Osteoblast (primary cell): Measurements from ENCODE around the gene SERPINH1. TPM values are rescaled to one million over a fixed set of nuclear protein-coding genes. Genes with fewer than 3 reads are reported as not detected.

Experiments used
- DNase-seq: peaks from one replicate; pipeline ENCODE4 v3.0.0; 2011; ENCODE audit warnings: low spot score, mixed read lengths; ENCODE audit not compliant: insufficient read length; ENCODE audit errors: missing footprints
- H2AFZ ChIP-seq: 2 replicates; pipeline ENCODE4 v1.6.0; 2011; ENCODE audit warnings: mild to moderate bottlenecking, low read length
- H3K27ac ChIP-seq: 2 replicates; pipeline ENCODE4 v1.5.1; 2011; ENCODE audit warnings: mild to moderate bottlenecking, low read depth, low read length, moderate library complexity
- H3K27me3 ChIP-seq: 2 replicates; pipeline ENCODE4 v1.6.0; 2012; ENCODE audit warnings: mild to moderate bottlenecking, control low read depth, inconsistent platforms, low read length, moderate library complexity; ENCODE audit not compliant: insufficient read depth
- H3K36me3 ChIP-seq: 2 replicates; pipeline ENCODE4 v1.5.1; 2011; ENCODE audit warnings: mild to moderate bottlenecking, low read length, control low read depth, moderate library complexity; ENCODE audit not compliant: insufficient read depth
- H3K4me1 ChIP-seq: 2 replicates; pipeline ENCODE4 v1.5.1; 2011; ENCODE audit warnings: mild to moderate bottlenecking, low read length, control low read depth, moderate library complexity; ENCODE audit not compliant: insufficient read depth
- H3K4me2 ChIP-seq: 2 replicates; pipeline ENCODE4 v1.6.0; 2011; ENCODE audit warnings: mild to moderate bottlenecking, low read length; ENCODE audit not compliant: insufficient read depth
- H3K4me3 ChIP-seq: fragments of 200-600 bp; sonication (generic); 3 replicates; pipeline ENCODE4 v1.5.1; 2012; ENCODE audit warnings: mild to moderate bottlenecking, low read length, inconsistent platforms; ENCODE audit not compliant: insufficient read depth
- H3K79me2 ChIP-seq: 2 replicates; pipeline ENCODE4 v1.6.0; 2012; ENCODE audit warnings: mild to moderate bottlenecking, low read length, control low read depth, inconsistent platforms; ENCODE audit not compliant: insufficient read depth
- H3K9me3 ChIP-seq: 2 replicates; pipeline ENCODE4 v1.5.1; 2011; ENCODE audit warnings: low read depth, low read length, control low read depth
- H4K20me1 ChIP-seq: 2 replicates; pipeline ENCODE4 v1.6.0; 2012; ENCODE audit warnings: mild to moderate bottlenecking, low read length, control low read depth; ENCODE audit not compliant: insufficient read depth
- total RNA-seq: library from RNA; depleted of rRNA; stranded (reverse); fragments of >200 nt; gene quantifications from 2 replicates; pipeline ENCODE4 v1.2.3, GENCODE V29; 2012
- TF ChIP-seq, protein P1 (sequence below): IDR thresholded peaks from 2 replicates; pipeline ENCODE4 v1.5.1; 2011; ENCODE audit warnings: mild to moderate bottlenecking, low read depth, low read length, moderate library complexity; ENCODE audit errors: extremely low read depth

Gene SERPINH1
- total RNA-seq, 1 donor = 1,318 TPM

DNA sequence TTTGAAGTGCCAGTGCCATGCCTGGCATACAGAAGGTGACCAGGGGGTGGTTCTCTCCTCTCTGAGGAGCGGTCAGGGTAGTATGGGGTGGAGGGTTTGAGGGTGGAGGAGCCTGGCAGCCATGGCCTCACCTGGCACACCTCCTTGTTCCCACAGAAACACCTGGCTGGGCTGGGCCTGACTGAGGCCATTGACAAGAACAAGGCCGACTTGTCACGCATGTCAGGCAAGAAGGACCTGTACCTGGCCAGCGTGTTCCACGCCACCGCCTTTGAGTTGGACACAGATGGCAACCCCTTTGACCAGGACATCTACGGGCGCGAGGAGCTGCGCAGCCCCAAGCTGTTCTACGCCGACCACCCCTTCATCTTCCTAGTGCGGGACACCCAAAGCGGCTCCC, 9.6 kb downstream of the SERPINH1 start:
- H3K4me2 ChIP-seq = no peak overlapping the region
- H3K27ac ChIP-seq = no peak overlapping the region
- TF ChIP-seq, protein P1, sequence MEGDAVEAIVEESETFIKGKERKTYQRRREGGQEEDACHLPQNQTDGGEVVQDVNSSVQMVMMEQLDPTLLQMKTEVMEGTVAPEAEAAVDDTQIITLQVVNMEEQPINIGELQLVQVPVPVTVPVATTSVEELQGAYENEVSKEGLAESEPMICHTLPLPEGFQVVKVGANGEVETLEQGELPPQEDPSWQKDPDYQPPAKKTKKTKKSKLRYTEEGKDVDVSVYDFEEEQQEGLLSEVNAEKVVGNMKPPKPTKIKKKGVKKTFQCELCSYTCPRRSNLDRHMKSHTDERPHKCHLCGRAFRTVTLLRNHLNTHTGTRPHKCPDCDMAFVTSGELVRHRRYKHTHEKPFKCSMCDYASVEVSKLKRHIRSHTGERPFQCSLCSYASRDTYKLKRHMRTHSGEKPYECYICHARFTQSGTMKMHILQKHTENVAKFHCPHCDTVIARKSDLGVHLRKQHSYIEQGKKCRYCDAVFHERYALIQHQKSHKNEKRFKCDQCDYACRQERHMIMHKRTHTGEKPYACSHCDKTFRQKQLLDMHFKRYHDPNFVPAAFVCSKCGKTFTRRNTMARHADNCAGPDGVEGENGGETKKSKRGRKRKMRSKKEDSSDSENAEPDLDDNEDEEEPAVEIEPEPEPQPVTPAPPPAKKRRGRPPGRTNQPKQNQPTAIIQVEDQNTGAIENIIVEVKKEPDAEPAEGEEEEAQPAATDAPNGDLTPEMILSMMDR = no peak
- peak; percentile 34 for DNase-seq
- H3K27me3 ChIP-seq = no peaks in the 10 kb centered on the region
- H3K4me1 ChIP-seq = peaks cover 17% of the 10 kb centered on the region
- H3K36me3 ChIP-seq = peaks cover 81% of the 10 kb centered on the region
- no peaks in the 10 kb centered on the region for H3K9me3 ChIP-seq
- H2AFZ ChIP-seq = no peak overlapping the region
- H3K79me2 ChIP-seq = peaks cover 54% of the 10 kb centered on the region
- H3K4me3 ChIP-seq = no peak overlapping the region
- H4K20me1 ChIP-seq = peaks cover 70% of the 10 kb centered on the region

DNA sequence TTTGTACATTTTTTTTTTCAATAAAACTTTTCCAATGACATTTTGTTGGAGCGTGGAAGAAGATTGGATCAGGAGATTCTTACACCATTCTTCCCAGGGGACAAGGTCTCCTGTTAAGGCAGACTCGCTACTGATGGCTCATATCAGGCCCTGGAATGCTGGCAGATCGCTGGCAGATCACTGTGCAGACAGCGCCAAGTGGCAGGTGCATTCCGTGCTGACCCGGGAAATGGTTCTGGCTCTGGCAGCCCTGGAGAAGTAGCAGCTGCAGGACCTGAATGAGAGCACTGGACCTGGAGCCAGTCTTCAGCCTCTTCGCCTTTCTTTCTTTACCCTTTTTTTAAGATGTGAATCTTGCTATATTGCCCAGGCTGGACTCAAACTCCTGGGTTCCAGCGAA, 10.7 kb downstream of the SERPINH1 start:
- Histone ChIP-seq H3K27me3 (no peaks in the 10 kb centered on the region), H3K4me1 (peaks cover 8% of the 10 kb centered on the region), H3K27ac (no peak overlapping the region), H3K79me2 (peaks cover 43% of the 10 kb centered on the region), H2AFZ (no peak overlapping the region), H4K20me1 (peaks cover 61% of the 10 kb centered on the region), H3K9me3 (no peaks in the 10 kb centered on the region), H3K4me2 (no peak overlapping the region), H3K36me3 (peaks cover 70% of the 10 kb centered on the region), H3K4me3 (no peak overlapping the region)
- no peak for DNase-seq
- TF ChIP-seq, protein P1 = no peak

DNA sequence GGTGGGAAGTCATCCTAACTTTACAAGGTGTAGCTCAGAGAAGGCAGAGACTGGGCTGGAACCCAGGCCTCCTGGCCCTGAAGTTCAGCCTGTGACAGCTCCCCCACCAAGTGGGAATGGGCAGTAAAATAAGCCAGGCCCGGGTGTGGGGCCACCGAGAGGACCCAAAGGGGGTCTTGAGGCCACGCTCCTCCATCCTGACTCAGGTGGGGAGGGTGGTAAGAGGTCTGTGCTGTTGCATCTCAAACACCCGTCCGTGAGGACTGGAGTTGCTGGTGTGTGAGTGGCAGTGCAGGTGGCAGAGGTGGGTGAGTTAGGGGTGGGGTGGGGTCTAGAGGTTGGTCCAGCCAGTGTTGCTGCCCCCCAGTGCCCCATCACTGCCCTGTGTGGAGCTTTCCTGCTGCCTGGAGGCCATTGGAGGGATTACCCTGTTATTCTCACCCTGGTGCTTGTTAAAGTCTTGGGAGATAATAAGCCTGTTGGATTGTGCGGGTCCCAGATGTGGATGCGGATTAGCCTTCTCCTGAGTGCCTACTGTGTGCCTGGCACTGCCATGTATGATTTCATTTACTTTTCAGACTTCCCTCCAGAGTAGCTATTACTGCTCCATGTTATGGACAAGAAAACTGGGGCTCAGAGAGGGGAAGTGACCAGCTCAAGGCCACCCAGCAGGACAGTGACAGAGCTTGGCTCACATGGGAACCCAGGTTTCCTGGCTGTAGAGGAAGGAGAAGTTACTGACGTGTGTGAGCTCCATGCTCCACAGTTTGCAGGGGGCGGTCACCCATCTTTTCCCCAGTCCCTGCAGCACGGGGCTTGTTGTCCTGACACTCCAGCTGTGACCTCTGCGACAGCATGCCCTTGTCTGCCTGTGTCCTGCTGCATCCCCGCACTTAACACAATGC, 12.9 kb downstream of the SERPINH1 start:
- Histone ChIP-seq H3K27me3 (no peaks in the 10 kb centered on the region), H3K4me3 (no peak overlapping the region), H3K79me2 (peaks cover 23% of the 10 kb centered on the region), H2AFZ (no peak overlapping the region), H3K9me3 (no peaks in the 10 kb centered on the region), H3K36me3 (peaks cover 48% of the 10 kb centered on the region), H3K27ac (no peak overlapping the region), H4K20me1 (peaks cover 42% of the 10 kb centered on the region), H3K4me2 (no peak overlapping the region), H3K4me1 (peaks cover 6% of the 10 kb centered on the region)
- peak; percentile 77 for DNase-seq
- TF ChIP-seq, protein P1 = peak; percentile 41

DNA sequence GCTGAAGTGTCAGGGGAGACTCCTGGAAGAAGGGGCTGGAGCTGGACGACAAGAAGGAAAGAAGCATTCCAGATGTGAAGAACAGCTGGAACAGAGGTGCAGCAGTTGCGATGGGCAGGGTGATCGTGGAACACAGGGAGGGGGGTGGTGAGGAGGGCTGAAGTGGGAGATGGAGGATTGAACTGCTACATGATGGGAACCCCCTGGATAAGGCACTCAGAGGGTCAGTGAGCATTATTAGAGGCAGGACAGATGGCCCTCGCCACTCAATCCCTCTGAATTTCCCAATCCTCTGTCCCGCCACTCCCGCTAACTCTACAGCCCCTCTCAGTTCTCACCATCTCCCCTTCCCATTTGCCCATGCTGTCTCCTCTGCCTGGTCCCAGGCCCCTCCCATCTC, 14.0 kb downstream of the SERPINH1 start:
- Histone ChIP-seq H2AFZ (no peak overlapping the region), H4K20me1 (peaks cover 31% of the 10 kb centered on the region), H3K9me3 (no peaks in the 10 kb centered on the region), H3K79me2 (peaks cover 13% of the 10 kb centered on the region), H3K4me2 (no peak overlapping the region), H3K4me1 (peaks cover 6% of the 10 kb centered on the region), H3K4me3 (no peak overlapping the region), H3K27ac (no peak overlapping the region), H3K27me3 (no peaks in the 10 kb centered on the region), H3K36me3 (peaks cover 37% of the 10 kb centered on the region)
- peak; percentile 52 for DNase-seq
- TF ChIP-seq, protein P1 = no peak
